Activated naive CD8-positive, alpha-beta T cell treated with anti-CD3 and anti-CD28 coated beads, Interleukin-2, amount 50 U/mL, for 24 hours (primary cell): ENCODE results near the gene MALRD1.

Experiments
- ATAC-seq: fragments of 150-1000 bp; cut with Tn5 transposase; one replicate; pipeline ENCODE4 v1.10.0; 2021
- DNase-seq: peaks from one replicate; pipeline ENCODE4 v3.0.0; 2021
- H3K27ac Mint-ChIP-seq: one replicate; pipeline ENCODE4 v1.8.0; 2021; ENCODE audit warnings: mild to moderate bottlenecking, mixed read lengths
- H3K27me3 Mint-ChIP-seq: one replicate; pipeline ENCODE4 v1.8.0; 2021; ENCODE audit warnings: mixed read lengths
- H3K36me3 Mint-ChIP-seq: one replicate; pipeline ENCODE4 v1.8.0; 2021; ENCODE audit warnings: low read depth, mixed read lengths
- H3K4me1 Mint-ChIP-seq: one replicate; pipeline ENCODE4 v1.8.0; 2021; ENCODE audit warnings: mixed read lengths
- H3K4me3 Mint-ChIP-seq: one replicate; pipeline ENCODE4 v1.8.0; 2021; ENCODE audit warnings: mild to moderate bottlenecking, moderate library complexity, mixed read lengths
- H3K9me3 Mint-ChIP-seq: one replicate; pipeline ENCODE4 v1.8.0; 2021; ENCODE audit warnings: mixed read lengths

MALRD1 gene

DNA sequence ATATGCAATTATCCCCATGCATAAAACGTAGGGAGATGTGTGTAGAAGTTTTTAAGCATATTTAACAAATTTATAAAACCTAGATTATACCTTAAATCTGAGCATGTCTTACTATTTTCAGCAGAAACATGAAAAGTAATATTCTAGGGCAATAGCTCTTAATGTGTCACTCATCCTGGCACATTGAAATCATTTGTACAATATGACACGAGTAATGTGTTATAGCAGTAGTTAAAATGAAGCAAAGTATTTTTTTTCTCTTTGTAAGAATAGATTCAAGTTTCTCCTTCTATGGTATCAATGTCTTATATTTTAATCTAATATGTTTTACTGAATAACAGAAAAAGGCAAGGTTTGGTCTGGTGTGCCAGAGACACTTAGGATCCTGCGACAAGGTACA, 492.7 kb downstream of the MALRD1 start:
- DNase-seq, result no peak
- Mint-ChIP-seq H3K4me3 (no peak overlapping the region), H3K36me3 (no peaks in the 10 kb centered on the region), H3K4me1 (no peaks in the 10 kb centered on the region), H3K9me3 (peaks cover 7% of the 10 kb centered on the region), H3K27ac (no peak overlapping the region), H3K27me3 (no peaks in the 10 kb centered on the region)
- ATAC-seq, result no peak

DNA sequence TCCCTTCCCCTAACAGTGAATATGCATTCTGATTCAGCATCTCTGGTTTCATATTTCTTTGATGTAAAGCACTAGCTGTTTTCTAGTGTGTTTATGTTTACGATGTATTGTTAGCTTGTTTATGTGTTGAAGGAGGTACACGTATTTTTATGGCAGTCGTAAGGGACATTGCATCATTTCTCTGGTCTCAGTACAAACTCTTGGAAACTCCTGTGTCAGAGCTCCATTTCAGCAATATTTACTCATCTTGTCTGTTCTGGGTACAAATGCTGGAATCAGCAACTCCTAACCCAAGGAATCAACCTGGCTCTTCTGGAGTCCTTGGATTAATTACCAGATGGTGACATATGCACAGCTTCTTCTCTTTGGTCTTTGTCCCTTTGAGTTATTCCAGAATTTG, 497.6 kb downstream of the MALRD1 start:
- Mint-ChIP-seq H3K36me3 (no peaks in the 10 kb centered on the region), H3K4me1 (no peaks in the 10 kb centered on the region), H3K27ac (no peak overlapping the region), H3K9me3 (peaks cover 15% of the 10 kb centered on the region), H3K27me3 (no peaks in the 10 kb centered on the region), H3K4me3 (no peak overlapping the region)
- no peak for ATAC-seq
- no peak for DNase-seq

DNA sequence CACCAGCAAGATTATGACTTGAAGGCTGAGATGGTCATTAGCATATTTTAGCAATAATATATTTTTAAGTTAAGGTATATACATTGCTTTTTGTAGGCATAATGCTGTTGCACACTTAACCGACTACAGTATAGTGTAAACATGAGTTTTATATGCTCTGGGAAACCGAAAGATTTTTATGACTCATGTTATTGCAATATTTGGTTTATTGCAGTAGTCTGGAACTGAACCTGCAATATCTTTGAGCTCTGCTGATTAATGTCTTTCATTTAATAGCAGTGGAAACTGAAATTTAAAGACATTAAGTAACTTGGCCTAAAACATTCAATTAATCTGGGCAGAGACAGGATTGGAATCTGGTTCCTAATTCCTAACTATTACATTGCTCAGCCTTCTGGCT, 500.9 kb downstream of the MALRD1 start:
- DNase-seq (no peak), ATAC-seq (no peak)
- H3K4me3 Mint-ChIP-seq, result no peak overlapping the region
- no peaks in the 10 kb centered on the region for H3K36me3 Mint-ChIP-seq
- H3K9me3 Mint-ChIP-seq, result peaks cover 20% of the 10 kb centered on the region
- no peak overlapping the region for H3K27ac Mint-ChIP-seq
- no peaks in the 10 kb centered on the region for H3K27me3 Mint-ChIP-seq
- H3K4me1 Mint-ChIP-seq, result no peaks in the 10 kb centered on the region

DNA sequence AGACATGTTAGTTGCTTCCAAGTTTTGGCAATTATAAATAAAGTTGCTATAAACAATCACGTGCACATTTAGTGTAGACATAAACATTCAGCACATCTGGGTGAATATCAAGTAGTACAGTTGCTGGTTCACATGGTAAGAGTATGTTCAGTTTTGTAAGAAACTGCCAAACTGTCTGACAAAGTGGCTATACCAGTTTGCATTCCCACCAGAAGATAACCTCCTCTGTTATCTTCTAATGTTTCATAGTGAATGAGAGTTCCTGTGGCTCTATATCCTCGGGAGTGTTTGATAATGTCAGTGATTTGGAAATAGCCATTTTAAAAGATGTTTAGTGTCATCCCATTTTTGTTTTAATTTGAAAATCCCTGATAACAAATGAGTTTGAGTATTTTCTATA, 508.1 kb downstream of the MALRD1 start:
- no peak overlapping the region for H3K4me3 Mint-ChIP-seq

DNA sequence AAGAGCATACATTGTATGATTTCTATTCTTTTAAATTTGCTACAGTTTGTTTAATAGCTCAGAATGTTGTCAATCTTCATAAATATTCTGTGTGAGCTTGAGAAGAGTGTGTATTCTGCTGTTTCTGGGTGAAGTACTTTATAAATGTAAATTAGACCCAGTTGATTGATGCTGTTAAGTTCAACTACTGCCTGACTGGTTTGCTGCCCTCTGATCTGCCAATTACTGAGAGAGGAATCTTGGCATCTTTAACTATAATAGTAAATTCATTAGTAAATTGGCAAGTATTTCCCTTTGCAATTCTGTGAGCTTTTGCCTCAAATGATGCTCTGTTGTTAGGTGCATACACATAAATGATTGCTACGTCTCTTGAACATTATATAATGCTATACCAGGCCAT, 512.6 kb downstream of the MALRD1 start:
- no peak for ATAC-seq
- H3K27ac Mint-ChIP-seq, result no peak overlapping the region
- no peak overlapping the region for H3K4me3 Mint-ChIP-seq
- H3K36me3 Mint-ChIP-seq, result no peaks in the 10 kb centered on the region
- H3K4me1 Mint-ChIP-seq, result no peaks in the 10 kb centered on the region
- H3K9me3 Mint-ChIP-seq, result peaks cover 6% of the 10 kb centered on the region
- H3K27me3 Mint-ChIP-seq, result no peaks in the 10 kb centered on the region
- no peak for DNase-seq

More for the DNA sequence above, 508.1 kb downstream of the MALRD1 start:
- Mint-ChIP-seq H3K4me1 (no peaks in the 10 kb centered on the region), H3K27ac (no peak overlapping the region), H3K9me3 (peaks cover 15% of the 10 kb centered on the region), H3K36me3 (no peaks in the 10 kb centered on the region), H3K27me3 (no peaks in the 10 kb centered on the region)
- DNase-seq, result no peak
- no peak for ATAC-seq

DNA sequence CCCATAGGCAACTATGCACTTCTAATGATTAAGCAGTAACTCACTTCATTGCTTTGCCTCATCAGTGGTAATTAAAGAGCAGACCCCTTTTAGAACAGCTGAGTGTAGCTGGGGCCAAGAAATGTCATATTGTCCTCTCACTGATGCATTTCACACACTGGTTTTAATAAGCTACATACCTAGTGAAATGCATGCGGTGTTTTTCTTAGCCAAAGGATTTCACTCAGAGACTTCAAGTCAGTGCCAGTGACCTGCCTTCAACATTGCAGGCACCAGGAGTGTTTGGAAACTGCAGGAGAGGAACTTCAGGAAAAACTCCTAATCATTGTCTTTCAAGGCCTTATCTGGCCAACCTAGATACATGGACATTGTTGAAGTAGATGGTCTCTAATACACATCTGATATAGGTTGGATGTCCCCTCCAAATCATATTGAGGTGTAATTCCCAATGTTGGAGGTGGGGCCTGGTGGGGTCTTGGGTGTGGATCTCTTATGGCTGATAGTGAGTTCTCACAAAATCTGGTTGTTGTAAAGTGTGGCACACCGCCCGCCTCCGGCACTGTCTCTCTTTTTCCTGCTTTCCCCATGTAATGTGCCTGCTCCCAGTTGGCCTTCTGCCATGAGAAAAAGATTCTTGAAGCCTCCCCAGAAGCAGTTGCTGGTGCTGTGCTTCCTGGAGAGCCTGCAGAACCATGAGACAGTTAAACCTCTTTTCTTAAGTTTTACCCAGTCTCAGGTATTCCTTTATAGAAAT, 515.0 kb downstream of the MALRD1 start:
- Mint-ChIP-seq H3K36me3 (no peaks in the 10 kb centered on the region), H3K4me1 (no peaks in the 10 kb centered on the region), H3K27me3 (no peaks in the 10 kb centered on the region), H3K27ac (no peak overlapping the region), H3K9me3 (peaks cover 3% of the 10 kb centered on the region), H3K4me3 (no peak overlapping the region)
- DNase-seq (no peak), ATAC-seq (no peak)

DNA sequence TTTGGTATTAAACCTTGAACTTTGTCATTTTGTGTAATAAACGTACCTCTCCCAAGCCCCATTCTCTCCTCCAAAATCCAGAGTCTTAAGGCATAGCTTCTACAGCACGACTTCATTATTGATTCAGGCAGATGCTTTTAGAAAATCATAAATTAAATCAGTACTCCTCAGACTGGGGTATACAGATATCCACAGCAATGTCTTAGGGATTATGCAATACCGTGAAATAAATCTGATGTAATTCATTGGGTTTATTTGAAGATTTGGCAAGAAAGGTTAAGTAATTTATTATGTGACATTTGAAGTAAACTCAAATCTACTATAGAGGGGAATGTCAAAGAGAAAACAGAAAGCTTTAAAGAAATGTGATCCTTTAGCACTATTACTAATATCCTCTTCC, 521.5 kb downstream of the MALRD1 start:
- Mint-ChIP-seq H3K4me1 (no peaks in the 10 kb centered on the region), H3K36me3 (no peaks in the 10 kb centered on the region), H3K4me3 (no peak overlapping the region), H3K9me3 (no peaks in the 10 kb centered on the region), H3K27ac (no peak overlapping the region), H3K27me3 (no peaks in the 10 kb centered on the region)
- ATAC-seq (no peak), DNase-seq (no peak)

DNA sequence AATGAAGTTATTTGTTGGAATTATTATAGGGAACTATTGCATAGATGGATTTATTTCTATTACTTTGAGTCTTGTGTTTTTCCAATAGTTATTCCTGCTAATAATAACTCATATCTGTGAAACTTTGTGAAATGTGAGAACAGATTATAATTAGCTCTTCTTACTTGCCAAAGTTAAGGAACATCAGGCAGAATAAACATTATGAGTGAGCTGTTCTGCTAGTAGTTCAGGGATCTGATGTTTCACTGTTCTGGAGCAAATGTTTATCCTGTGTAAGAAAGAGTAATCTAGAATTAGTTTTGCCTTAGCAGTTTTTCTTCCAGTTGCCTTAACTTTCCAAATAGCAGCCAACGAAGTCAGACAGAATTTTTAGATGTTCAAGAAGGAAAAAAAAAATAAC, 522.4 kb downstream of the MALRD1 start:
- no peak for ATAC-seq
- no peak for DNase-seq
- no peaks in the 10 kb centered on the region for H3K4me1 Mint-ChIP-seq
- no peaks in the 10 kb centered on the region for H3K27me3 Mint-ChIP-seq
- H3K4me3 Mint-ChIP-seq, result no peak overlapping the region
- no peaks in the 10 kb centered on the region for H3K9me3 Mint-ChIP-seq
- no peaks in the 10 kb centered on the region for H3K36me3 Mint-ChIP-seq
- no peak overlapping the region for H3K27ac Mint-ChIP-seq

DNA sequence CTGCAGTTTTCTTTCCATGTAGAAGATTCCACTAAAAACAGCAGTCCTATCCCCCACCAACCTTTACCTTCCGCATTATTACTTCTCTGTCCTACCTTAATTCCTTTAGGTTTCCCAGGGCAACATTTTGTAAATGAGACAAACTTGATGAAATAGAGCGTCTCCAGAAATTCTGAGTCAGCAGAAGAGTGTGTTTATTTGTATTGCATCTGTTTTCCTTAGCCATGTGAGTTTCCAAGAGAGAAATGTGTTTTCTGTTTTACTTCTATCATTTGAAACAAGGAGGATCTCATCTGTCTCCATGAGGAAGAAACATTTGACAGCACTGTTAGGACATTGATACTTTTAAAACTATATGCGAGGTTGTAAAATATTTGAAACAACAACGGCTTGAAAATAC, 523.5 kb downstream of the MALRD1 start:
- no peak for DNase-seq

DNA sequence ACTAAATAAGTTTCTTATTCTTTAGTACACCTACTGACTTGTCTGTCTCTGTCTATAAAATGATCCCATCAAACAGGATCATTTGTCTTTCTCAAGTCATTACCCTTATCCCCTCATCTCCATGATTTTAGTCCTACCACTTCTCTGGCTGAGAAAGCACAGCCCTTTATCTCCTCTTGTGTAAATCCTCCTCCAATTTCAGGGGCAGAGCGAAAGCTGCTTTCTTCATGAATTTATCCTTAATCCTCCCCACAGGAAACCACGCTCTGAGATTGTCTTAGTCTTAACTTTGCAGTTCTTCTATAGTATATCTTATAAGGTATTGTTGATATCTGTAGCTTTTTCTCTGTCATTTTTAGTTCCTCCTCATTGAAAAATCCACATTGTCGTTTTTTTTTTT, 528.0 kb downstream of the MALRD1 start:
- ATAC-seq (no peak), DNase-seq (no peak)
- Mint-ChIP-seq H3K4me3 (no peak overlapping the region), H3K4me1 (no peaks in the 10 kb centered on the region), H3K9me3 (peaks cover 11% of the 10 kb centered on the region), H3K27me3 (no peaks in the 10 kb centered on the region), H3K27ac (no peak overlapping the region), H3K36me3 (no peaks in the 10 kb centered on the region)

More for the DNA sequence above, 523.5 kb downstream of the MALRD1 start:
- Mint-ChIP-seq H3K27me3 (no peaks in the 10 kb centered on the region), H3K9me3 (no peaks in the 10 kb centered on the region), H3K4me1 (no peaks in the 10 kb centered on the region), H3K36me3 (no peaks in the 10 kb centered on the region), H3K4me3 (no peak overlapping the region), H3K27ac (no peak overlapping the region)
- ATAC-seq, result no peak

DNA sequence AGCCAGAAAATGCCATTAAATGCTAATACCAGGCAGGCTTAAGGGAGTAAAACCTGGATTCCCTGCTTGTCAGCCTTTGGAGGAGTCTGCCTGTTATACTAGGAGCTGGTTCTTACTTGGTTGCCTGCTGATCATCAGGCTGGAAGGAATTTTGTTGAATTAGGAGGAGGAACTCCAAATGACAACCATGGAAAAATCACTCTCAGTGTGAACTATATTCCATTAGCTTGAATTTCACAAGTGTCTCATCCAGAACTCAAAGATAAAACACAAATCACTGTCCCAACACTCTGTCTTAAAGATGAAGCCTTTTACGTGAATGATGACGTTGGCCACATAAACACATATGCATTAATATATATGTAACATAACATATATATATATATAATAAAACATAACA, 528.8 kb downstream of the MALRD1 start:
- Mint-ChIP-seq H3K4me1 (no peaks in the 10 kb centered on the region), H3K9me3 (peaks cover 11% of the 10 kb centered on the region), H3K27me3 (no peaks in the 10 kb centered on the region), H3K4me3 (no peak overlapping the region), H3K36me3 (no peaks in the 10 kb centered on the region), H3K27ac (no peak overlapping the region)
- ATAC-seq (no peak), DNase-seq (no peak)

DNA sequence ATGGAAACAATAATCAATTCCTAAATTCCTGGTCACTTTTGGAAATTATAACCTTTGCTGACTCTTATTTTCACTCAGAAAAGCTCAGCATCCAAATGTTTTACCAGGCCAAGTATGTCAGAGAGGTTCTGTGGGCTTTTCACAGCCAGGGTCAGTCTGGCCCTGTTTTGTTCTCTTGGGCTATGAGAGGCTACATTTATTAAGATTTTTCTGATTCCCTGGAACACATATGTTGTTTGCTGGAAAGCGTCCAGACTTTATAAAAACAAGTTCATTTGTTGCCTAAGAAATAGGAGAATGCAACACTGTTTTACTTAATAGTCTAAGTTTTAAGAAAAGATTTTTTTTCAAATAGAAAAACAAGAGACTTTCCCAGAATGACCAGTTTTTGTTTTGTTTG, 529.2 kb downstream of the MALRD1 start:
- DNase-seq, result no peak
- H3K4me3 Mint-ChIP-seq, result no peak overlapping the region
- no peaks in the 10 kb centered on the region for H3K36me3 Mint-ChIP-seq
- no peak for ATAC-seq
- peaks cover 11% of the 10 kb centered on the region for H3K9me3 Mint-ChIP-seq
- H3K27me3 Mint-ChIP-seq, result no peaks in the 10 kb centered on the region
- no peak overlapping the region for H3K27ac Mint-ChIP-seq
- H3K4me1 Mint-ChIP-seq, result no peaks in the 10 kb centered on the region

DNA sequence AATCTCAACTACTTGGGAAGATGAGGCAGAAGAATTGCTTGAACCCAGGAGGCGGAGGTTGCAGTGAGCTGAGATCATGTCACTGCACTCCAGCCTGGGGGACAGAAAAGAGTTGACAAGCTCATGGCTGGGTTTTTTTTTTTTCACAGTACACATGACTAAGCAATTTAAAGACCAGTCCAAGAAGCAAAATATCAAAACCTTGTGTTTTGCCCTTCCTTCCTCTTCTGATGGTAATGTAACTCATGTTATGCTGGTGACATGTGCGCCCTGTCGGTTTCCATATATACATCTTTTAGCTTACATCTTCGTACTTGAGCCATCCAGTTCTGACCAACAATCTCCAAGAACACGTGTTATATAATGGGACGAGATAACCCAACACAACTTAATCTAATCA, 530.0 kb downstream of the MALRD1 start:
- Mint-ChIP-seq H3K36me3 (no peaks in the 10 kb centered on the region), H3K27me3 (no peaks in the 10 kb centered on the region)
- no peak for ATAC-seq

DNA sequence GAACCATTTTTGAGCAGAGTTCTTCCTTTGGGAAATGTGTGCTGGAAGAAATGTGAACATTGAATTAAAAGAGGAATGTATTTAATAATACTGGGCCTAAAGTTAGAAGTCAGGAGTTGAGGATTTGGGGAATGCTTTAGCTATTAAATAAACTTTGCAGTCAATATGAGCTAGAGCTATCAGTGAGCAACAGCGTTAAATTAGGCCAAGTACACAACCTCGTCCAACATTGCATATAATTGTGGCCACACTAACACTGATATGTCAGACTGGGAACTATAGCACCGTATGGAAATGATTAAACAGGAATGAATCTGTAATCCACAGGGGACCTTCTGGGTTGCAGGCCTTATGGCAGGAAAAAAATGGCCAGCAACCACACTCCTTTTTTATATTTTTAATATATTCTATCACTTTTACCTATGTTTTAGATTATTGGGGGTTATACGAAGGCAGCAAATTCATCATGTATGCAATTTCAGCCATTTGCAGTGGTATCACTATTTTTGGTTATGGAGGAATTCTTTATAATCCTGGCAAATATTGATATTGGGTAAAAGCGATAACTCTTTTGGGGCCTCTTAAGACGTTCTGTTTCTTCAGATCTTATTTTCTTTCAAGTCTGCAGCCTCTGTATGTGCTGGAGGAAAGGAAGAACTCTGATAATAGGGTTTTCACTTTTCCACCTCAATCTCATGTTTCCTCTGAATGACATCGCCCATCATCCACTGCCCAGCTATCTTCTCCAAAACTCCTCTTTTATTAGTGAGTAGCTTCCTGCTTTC, 531.4 kb downstream of the MALRD1 start:
- no peak overlapping the region for H3K4me3 Mint-ChIP-seq
- H3K4me1 Mint-ChIP-seq, result no peaks in the 10 kb centered on the region
- H3K36me3 Mint-ChIP-seq, result no peaks in the 10 kb centered on the region
- ATAC-seq (no peak), DNase-seq (no peak)
- H3K9me3 Mint-ChIP-seq, result peaks cover 11% of the 10 kb centered on the region
- H3K27ac Mint-ChIP-seq, result no peak overlapping the region
- H3K27me3 Mint-ChIP-seq, result no peaks in the 10 kb centered on the region

More for the DNA sequence above, 530.0 kb downstream of the MALRD1 start:
- no peak overlapping the region for H3K4me3 Mint-ChIP-seq
- no peak for DNase-seq
- no peak overlapping the region for H3K27ac Mint-ChIP-seq
- no peaks in the 10 kb centered on the region for H3K4me1 Mint-ChIP-seq
- H3K9me3 Mint-ChIP-seq, result peaks cover 11% of the 10 kb centered on the region

DNA sequence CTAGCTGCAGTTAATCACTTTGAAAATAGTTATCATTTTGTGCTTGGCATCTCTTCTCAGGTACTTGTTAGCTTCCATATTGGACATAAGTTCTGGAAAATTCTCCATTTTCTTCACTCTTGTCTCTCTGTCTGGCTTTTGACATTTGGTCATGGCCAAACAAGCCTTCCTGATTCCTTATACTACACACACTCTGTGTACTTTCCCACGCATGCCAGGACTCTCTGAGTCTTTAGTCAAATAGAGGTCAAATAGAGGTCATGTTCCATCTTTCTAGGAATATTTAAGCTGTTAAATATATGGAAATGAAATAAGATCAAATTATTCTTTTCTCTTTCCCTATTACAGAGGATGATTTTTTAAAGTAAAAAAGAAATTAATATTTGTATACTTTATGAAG, 532.1 kb downstream of the MALRD1 start:
- Mint-ChIP-seq H3K4me3 (no peak overlapping the region), H3K27ac (no peak overlapping the region), H3K36me3 (no peaks in the 10 kb centered on the region), H3K9me3 (peaks cover 11% of the 10 kb centered on the region), H3K4me1 (no peaks in the 10 kb centered on the region), H3K27me3 (no peaks in the 10 kb centered on the region)
- DNase-seq (no peak), ATAC-seq (no peak)
